ENCODE data around the gene RASSF5.
A peak's percentile ranks its signal among the peaks of the same experiment; 100 is the strongest.

The RASSF5 gene

GRCh38 chr1:206467915-206468314 is 39.4 kb upstream of the RASSF5 start:
- DNase-seq (ENCODE audit: low spot score), result no peak
- no peaks in the 10 kb centered on the region for H3K27me3 ChIP-seq (ENCODE audit: insufficient read depth, poor library complexity, severe bottlenecking)
- H3K9me3 ChIP-seq (ENCODE audit: severe bottlenecking), result no peaks in the 10 kb centered on the region
- H3K27ac ChIP-seq (ENCODE audit: poor library complexity, severe bottlenecking), result no peak overlapping the region
- H3K4me3 ChIP-seq (ENCODE audit: severe bottlenecking), result no peak overlapping the region
- no peak for ATAC-seq (ENCODE audit: low read depth)
- peaks cover 16% of the 10 kb centered on the region for H3K4me1 ChIP-seq (ENCODE audit: insufficient read depth, poor library complexity, severe bottlenecking)
- TF ChIP-seq, protein P1, sequence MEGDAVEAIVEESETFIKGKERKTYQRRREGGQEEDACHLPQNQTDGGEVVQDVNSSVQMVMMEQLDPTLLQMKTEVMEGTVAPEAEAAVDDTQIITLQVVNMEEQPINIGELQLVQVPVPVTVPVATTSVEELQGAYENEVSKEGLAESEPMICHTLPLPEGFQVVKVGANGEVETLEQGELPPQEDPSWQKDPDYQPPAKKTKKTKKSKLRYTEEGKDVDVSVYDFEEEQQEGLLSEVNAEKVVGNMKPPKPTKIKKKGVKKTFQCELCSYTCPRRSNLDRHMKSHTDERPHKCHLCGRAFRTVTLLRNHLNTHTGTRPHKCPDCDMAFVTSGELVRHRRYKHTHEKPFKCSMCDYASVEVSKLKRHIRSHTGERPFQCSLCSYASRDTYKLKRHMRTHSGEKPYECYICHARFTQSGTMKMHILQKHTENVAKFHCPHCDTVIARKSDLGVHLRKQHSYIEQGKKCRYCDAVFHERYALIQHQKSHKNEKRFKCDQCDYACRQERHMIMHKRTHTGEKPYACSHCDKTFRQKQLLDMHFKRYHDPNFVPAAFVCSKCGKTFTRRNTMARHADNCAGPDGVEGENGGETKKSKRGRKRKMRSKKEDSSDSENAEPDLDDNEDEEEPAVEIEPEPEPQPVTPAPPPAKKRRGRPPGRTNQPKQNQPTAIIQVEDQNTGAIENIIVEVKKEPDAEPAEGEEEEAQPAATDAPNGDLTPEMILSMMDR (IDR thresholded peaks at IDR 0.05; ENCODE audit: poor library complexity, severe bottlenecking), result no peak
- no peaks in the 10 kb centered on the region for H3K36me3 ChIP-seq (ENCODE audit: low read depth)

- Histone ChIP-seq H3K27ac (ENCODE audit: poor library complexity, severe bottlenecking) (no peak overlapping the region), H3K4me1 (ENCODE audit: insufficient read depth, poor library complexity, severe bottlenecking) (peaks cover 16% of the 10 kb centered on the region), H3K27me3 (ENCODE audit: insufficient read depth, poor library complexity, severe bottlenecking) (no peaks in the 10 kb centered on the region), H3K36me3 (ENCODE audit: low read depth) (no peaks in the 10 kb centered on the region), H3K9me3 (ENCODE audit: severe bottlenecking) (no peaks in the 10 kb centered on the region), H3K4me3 (ENCODE audit: severe bottlenecking) (no peak overlapping the region)
- TF ChIP-seq, protein P1 (IDR thresholded peaks at IDR 0.05; ENCODE audit: poor library complexity, severe bottlenecking), result no peak
- ATAC-seq (ENCODE audit: low read depth) (no peak), DNase-seq (ENCODE audit: low spot score) (no peak)
Measured at GRCh38 chr1:206468571-206468970, 38.8 kb upstream of the RASSF5 start.

DNA sequence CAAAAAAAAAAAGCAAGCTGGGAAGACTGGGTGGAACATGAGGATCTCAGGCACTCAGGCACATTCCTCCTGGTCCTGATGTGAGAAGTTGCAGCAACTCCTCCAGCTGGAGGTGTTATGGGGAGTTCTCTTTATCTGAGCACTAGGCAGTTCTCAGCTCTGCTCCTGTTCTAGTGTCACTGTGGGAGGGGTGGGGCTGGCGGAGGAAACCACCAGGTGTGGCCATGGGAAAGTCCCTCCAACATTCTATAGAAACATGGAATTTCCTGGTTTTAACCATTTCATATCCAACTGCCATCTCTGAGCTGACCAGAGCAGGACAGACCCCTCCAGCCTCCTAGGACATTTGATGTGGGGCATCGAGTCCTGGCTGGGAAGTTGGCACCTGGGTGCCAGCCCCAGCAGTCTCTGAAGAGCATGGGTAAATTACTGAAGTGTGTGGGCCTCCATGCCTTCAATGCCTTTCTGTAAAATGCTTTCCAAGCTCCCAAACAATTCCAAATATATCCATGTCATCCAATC is 37.9 kb upstream of the RASSF5 start:
- no peak overlapping the region for H3K4me3 ChIP-seq (ENCODE audit: severe bottlenecking)
- H3K4me1 ChIP-seq (ENCODE audit: insufficient read depth, poor library complexity, severe bottlenecking), result peaks cover 16% of the 10 kb centered on the region
- H3K36me3 ChIP-seq (ENCODE audit: low read depth), result no peaks in the 10 kb centered on the region
- H3K27ac ChIP-seq (ENCODE audit: poor library complexity, severe bottlenecking), result peak overlapping the region; percentile 54
- no peak for DNase-seq (ENCODE audit: low spot score)
- TF ChIP-seq, protein P1 (IDR thresholded peaks at IDR 0.05; ENCODE audit: poor library complexity, severe bottlenecking), result no peak
- peak; percentile 38 for ATAC-seq (ENCODE audit: low read depth)
- H3K9me3 ChIP-seq (ENCODE audit: severe bottlenecking), result no peaks in the 10 kb centered on the region
- H3K27me3 ChIP-seq (ENCODE audit: insufficient read depth, poor library complexity, severe bottlenecking), result no peaks in the 10 kb centered on the region

DNA sequence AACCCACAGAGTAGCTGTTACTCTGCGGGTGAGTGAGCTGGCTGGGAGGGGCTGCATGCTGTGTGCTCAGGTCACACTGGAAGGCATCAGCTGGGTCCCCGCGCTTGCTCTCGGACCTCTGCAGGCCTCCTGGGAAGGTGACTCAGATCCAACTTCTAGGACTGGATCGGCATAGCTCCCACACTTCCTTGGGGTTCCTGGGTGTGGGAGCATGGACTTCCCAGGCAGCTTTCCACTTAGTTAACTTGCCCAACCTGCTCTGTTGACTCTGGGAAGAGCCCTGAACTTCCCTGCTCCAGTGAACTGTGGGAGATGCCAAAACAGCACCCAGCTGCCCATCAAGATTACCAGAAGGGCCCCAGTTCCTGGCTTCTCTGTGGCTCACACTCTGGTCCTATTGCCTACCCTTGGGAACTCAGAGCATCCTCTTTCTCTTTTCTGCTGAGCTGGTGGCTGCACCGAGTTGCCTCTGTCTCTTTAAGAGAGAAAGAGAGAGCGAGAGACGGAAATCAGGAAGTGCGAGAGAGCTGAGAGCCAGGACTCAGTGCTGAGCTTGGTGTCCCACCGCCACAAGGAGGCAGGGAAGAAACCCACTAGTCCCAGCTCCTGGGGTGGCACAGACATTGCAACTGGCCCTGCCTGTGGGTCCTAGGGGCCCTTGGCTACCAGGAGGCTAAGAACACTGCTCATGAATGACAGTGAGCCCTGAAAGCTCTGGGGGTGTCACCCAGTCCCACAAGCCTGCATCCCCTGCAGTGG is 37.2 kb upstream of the RASSF5 start, which contains the start of gene IKBKE:
IKBKE (plus strand) TSS at position 544 of the 759 bp plus-strand sequence. CDS start 2,752 bp downstream, outside the sequence.
- no peaks in the 10 kb centered on the region for H3K27me3 ChIP-seq (ENCODE audit: insufficient read depth, poor library complexity, severe bottlenecking)
- no peaks in the 10 kb centered on the region for H3K36me3 ChIP-seq (ENCODE audit: low read depth)
- H3K4me3 ChIP-seq (ENCODE audit: severe bottlenecking), result peak within 1 kb of the TSS; percentile 44
- no peaks in the 10 kb centered on the region for H3K9me3 ChIP-seq (ENCODE audit: severe bottlenecking)
- H3K4me1 ChIP-seq (ENCODE audit: insufficient read depth, poor library complexity, severe bottlenecking), result peaks cover 16% of the 10 kb centered on the region
- DNase-seq (ENCODE audit: low spot score) (no peak), ATAC-seq (ENCODE audit: low read depth) (peak; percentile 73)
- TF ChIP-seq, protein P1 (IDR thresholded peaks at IDR 0.05; ENCODE audit: poor library complexity, severe bottlenecking), result no peak
- H3K27ac ChIP-seq (ENCODE audit: poor library complexity, severe bottlenecking), result peak within 1 kb of the TSS; percentile 54
